ENCODE data around the gene STAC3.

DNA sequence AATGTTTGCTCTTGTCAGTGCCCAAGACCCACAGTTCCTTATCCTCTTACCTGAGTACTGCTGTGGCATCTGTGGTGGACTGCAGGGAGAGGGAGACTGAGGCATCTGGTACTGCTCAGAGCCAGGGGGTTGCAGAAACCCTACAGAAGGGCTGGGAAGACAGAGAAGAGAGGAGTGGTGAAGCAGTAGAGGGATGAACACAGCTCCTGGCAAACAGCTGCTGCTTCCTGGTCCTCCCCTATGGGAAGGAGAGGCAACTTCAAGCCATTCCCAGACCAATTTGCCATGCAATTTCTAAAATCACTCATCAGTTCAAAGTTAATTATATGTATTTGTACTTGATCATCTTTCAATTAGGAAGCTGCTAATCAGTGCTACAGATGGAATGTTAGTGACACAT lies 15.7 kb upstream of the STAC3 start:
- TF ChIP-seq, protein P1, sequence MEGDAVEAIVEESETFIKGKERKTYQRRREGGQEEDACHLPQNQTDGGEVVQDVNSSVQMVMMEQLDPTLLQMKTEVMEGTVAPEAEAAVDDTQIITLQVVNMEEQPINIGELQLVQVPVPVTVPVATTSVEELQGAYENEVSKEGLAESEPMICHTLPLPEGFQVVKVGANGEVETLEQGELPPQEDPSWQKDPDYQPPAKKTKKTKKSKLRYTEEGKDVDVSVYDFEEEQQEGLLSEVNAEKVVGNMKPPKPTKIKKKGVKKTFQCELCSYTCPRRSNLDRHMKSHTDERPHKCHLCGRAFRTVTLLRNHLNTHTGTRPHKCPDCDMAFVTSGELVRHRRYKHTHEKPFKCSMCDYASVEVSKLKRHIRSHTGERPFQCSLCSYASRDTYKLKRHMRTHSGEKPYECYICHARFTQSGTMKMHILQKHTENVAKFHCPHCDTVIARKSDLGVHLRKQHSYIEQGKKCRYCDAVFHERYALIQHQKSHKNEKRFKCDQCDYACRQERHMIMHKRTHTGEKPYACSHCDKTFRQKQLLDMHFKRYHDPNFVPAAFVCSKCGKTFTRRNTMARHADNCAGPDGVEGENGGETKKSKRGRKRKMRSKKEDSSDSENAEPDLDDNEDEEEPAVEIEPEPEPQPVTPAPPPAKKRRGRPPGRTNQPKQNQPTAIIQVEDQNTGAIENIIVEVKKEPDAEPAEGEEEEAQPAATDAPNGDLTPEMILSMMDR (conservative IDR thresholded peaks at IDR 0.05): no peak
- TF ChIP-seq EZH2 (IDR thresholded peaks at IDR 0.05; ENCODE audit: low read depth): no peak

Data from PC-9 (cell line).